ENCODE measurements around the gene PYROXD2.

The PYROXD2 gene

DNA sequence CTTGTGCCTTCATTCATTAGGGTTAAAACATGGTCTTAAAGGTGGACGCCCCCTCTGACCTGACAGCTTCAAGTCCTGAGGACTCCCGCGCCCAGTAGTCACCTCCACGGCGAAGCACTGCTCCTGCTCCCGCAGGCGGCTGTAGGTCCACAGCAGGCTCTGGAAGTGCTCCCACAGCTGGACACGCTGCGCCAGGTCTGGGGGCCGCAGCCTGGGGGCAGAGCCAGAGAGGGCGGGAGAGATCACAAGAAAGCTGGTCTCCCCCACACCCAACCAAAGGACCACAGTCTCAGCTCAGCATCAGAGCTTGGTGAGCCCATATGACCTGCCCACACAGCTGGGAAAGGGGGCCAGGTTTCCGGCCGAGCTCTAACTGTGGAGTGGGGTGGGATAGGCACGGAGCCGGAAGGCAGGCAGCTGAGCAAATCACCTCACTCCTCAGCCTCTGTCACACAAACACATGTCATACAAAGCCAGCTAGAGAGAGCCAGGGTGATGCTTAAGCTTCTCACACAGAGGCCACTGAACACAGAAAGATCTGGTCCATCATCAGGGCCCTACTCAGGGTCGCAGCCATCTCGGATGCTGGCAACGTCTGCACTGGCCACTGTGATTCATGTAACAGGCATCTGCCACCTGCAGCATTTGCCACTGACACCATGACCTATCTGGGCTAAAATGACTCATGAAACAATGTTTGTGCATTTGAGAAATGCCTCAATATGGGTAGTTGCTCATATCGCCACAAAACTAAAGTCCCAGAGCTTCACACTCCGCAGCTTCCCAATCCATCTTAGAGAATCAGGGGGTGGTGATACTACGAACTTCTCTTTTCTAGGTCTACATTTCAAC, 19.1 kb upstream of the PYROXD2 start:
- DNase-seq = no peak

DNA sequence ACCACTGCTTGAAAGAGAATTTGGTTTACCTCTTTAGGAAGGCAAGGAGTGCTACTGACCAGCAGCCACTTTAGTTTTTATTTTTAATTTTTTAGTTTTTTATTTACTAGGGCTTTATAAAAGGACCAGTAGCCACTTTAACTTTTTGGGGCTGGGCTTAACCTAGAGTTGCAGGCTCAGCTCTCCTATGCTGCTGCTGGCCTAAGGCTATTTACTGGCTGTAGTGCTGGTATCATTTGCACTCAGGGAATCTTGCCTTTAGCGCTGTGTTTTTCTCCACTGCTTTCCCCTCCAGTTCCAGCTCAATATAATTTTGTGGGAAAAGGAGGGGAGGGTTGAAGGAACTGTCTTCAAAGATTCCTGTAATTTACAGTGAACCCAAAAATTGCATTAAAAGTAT, 18.4 kb upstream of the PYROXD2 start:
- no peak for DNase-seq

DNA sequence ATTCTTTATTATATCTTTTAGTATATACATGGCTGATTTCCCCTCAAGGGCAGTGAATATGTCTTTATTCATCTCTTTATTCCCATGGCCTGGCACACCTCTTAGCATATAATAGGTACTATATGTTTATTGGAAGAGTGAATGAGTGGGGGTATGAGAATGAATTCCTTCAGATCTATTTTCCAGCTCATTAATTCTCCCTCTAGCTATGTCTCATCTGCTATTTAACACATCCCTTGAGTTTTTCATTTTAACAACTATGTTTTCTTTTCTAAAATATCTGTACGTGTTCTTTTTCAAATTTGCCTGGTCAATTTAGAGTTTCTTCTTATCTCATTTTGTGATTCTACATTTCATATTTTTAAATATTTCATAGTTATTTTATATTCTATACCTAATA, 17.3 kb upstream of the PYROXD2 start:
- DNase-seq = no peak

DNA sequence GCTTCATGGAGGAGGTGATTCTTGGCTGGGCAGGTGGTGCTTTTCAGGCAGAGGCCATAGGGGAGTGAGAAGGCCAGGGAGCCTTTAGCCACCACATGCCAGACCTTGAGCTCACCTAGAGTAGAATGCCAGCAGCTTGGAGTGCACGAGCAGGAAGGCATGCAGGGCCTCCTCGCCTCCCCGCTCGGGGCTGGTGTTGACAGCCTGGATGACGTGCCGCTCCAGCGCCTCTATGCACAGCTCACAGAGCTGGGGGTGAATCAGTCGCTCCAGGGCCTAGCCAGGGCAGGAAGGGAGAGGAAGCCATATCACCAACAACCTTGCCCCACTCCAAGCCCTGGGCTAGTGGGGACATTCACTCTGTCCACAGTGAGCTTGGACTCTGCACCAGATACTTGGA, 16.0 kb upstream of the PYROXD2 start:
- DNase-seq = no peak

DNA sequence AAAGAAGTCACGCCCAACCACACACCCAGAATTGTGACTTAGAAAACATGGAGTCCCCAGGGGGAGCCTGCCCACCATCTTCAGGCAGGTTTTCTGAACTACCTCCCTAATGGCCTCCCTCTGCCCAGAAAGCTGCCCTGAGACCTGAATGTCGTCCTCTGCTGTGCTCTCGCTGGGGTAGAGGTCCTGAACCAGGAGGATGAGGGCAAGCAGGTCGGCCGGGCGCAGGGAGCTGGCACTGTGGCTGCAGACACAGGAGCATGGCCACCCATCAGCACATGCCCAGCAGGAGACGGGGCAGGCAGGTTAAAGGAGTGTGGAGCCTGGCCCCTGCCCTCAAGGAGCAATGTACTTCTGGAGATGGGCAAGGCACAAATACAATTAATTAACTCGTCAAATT, 15.4 kb upstream of the PYROXD2 start:
- no peak for DNase-seq

DNA sequence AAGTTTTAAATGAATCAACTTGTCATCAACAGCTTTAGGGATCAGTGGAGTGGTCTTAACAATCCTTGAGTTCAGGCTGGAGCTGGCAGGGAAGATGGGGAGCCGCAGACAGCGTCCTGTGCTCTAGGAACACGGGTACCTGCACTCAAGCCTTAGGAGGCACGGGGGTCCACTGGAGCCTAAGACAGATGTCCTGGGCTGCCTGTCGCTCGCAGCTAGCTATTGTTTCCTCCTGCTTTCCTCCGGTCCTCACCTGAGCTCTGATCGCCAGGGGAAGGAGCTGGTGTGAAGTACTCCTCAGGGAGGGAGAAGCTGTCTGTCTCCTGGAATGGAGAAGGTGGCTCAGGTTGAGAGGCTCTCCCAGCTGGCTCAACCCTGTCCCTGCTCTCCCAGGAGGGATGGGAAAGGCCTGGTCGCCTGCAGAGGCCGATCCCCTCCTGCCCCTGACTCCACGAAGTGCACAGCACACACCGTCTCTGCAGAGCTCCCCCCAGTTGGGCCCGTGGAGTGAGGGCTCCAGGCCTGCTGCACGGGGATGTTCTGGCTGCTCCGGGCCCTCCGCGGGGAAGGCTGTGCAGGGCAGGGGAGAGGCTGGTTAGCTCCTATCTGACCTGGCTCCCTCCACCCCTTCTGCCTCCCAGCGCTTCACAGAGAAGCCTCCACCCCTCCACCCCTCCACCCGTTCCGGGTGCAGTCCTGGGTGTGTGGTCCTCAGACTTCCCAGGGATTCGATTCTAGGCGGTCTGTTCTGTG, 14.5 kb upstream of the PYROXD2 start:
- no peak for DNase-seq

DNA sequence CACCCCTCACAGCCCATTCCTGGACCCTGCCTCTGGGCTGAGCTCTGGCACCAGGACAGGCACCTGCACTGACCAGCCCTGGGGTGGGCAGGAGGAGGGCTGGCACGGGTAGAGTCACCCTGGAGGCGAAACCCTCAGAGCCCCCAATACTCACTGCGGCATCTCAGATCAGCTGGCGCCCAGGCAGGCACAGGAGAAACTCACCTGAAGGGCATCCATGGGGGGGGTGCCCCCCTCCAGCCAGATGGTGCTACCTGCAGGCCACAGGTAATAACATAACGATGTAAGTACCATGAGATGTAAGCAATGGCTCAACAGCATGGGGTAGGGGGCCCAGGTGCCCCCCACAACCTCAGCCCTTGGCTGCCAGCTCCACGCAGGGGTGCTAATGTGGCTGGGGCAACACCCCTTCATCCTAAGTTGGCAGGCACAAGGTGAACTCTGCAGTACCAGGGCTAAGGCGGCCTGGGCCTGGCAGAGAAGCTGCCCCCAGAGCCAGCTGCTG, 12.1 kb upstream of the PYROXD2 start:
- DNase-seq = no peak

DNA sequence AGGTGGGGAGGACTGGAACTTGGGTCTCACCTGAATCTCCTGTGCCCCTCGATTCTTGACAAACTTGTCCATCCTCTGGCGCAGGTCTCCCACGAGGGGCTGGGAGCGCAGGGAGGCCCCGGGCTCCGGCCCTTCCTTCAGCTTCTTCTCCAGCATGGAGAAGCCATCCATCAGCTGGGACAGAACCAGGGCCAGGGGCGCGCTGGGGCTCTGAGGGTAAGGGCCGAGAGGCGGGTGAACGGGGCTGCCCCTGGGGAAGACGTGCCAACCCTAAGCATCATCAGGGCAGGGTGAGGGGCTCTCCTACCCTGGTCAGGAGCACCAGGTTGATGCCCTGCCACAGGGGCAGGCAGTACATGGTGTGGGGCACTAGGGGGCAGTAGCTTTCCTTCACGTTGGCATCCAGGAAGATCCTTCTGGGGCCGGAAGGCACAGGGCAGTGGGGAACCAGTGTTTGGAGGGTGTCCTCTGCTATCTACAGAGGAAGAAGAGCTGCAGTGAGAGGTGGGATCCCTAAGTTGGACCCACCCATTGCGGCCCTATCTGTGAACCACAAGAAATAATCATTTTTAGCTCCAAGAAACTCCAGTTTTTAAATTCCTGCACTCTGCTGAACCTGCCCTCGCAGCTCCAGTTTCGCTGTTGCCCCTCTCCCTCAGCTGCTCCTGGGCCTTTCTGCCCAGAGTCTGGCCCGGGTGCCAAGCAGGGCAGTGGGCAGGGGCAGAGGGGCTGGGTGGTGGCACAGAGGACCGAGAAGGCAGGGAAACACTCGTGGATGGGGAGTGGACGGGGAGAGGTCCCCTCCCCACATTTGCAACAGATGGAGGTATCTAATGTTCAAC, 10.8 kb upstream of the PYROXD2 start:
- peak; percentile 29 for DNase-seq

DNA sequence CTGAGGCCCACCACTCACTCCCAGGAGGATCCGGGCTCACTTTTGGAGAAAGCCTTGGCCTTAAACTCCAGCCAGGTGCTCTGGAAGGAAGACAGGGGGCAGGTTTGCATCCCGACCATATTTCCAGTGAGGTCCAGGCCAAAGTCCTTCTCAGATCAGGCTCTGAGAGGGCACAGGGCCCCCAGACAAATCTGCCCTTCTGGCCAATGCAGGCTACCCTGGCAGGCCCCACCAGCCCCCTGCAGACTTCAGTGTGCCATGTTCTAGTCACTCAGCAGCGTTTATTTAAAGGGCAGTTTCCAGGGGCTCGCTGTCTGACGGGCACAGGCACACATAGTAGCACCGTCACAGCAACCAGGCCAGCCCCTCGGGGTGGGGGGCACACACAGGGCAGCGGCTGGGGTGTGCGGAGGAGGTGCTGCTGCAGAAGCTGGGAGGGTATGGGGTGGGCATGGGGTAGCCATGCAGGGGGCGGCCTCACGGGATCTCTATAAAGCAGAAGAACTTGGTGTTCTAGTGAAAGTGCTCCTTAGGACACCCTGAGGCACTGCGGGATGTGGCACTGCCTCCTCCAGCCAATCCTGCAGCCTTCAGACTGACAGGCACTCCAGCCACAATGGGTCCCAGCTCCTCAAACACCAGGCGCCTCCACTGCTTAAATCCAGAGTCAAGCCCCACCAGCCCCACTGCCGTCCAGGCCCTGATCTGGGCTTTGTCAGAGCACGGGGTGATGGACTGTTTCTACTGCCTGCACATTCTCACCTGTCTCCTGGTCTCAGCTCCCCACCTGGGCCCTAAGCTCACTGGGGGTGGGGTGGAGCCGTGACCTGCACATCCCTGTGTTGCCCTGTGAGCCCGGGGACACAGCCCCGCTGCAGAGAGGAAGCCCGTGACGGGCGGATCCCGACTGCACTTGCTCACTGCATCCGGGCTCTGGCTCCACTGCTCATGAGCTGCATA, 9.6 kb upstream of the PYROXD2 start:
- no peak for DNase-seq

DNA sequence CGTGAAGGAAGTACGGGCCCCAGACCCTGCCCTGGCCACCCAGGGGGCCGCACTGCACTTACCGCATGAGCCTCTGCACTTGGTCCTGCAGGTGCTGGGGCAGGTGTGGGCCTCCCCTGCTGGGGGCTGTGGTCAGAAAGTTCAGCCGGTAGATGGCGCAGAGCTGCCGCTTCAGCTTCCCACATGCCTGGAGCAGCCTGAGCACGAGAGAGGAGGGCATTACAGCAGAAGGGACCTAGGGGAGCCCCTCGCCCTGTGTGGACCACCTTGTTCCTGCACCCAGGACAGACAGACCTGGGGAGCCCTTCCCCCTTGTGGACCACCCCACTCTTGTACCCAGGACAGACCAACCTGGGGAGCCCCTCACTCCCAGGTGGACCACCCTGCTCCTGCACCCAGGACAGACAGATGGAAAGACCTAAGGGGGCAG, 8.7 kb upstream of the PYROXD2 start:
- no peak for DNase-seq

DNA sequence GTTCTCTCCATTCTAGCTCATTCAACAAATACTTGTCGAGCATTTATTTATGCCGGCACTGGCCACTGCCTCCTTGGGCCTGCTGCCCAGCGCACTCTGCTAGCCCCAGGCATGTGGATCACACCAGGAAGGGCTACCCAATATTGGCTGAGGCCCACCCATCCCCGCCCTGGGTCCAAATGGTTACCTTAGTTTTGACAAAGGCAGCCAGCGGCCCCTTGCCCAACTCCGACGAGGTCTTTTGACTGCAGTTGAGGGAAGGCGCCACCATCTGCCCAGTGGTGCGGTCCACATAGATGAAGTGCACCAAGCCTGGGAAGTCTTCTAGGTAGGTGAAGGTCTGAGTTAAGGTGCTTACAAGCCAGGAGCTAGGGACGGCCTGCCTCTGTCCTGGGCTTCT, 7.2 kb upstream of the PYROXD2 start:
- DNase-seq = no peak

DNA sequence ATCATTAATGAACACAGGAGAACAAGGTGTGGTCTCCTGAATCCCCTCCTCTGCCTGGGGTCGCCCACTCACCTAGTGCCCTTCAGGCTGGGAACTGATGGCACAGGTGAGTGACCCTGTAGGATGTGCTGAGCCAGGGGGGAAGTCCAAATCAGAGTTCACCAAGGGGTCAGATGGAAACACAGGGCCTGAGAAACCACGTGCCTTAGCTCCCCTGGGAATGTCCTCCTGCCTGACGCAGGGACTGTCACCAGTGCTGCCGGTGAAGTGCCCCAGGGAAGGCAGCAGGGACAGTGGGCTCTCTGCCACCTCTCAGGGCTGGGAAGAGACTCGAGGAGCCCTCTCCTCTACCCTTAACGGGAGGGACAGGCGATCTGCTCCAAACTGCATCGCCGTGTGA, 5.8 kb upstream of the PYROXD2 start:
- no peak for DNase-seq

DNA sequence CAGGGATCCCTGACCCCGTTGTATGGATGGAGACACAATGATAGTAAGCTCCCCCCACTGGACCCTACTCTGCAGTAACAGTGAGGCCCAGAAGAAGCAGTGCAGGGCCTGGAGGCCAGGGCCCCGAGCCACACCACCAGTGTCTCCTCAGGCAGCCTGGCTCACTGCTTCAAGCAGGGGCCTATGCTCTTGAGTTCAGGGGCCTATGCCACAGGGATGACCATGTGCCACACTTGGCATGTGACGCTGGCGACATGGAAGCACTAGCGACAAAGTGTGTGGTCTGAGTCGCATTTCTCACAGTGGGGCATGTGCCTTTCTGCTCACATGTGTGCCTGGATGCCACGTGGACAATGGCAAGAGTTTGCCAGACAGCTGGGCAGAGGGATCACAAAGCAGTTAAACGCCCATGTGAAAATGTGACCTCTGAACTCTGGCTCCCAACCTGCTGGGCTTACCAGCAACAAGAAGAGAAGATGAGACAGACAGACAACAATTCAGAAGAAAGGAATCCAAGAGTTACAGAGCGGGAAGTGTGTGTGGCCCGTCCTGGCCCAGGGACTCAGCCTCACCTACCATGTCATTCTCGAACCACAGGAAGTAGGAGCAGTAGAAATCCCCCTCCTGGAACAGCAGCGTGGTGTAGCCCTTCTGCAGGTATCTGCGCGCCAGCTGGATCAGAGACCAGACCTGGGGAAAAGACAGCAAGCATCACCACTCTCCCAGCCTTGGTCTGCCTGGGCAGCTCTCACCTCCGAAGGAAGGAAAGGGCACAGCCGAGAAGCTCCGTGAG, 4.7 kb upstream of the PYROXD2 start:
- DNase-seq = no peak

DNA sequence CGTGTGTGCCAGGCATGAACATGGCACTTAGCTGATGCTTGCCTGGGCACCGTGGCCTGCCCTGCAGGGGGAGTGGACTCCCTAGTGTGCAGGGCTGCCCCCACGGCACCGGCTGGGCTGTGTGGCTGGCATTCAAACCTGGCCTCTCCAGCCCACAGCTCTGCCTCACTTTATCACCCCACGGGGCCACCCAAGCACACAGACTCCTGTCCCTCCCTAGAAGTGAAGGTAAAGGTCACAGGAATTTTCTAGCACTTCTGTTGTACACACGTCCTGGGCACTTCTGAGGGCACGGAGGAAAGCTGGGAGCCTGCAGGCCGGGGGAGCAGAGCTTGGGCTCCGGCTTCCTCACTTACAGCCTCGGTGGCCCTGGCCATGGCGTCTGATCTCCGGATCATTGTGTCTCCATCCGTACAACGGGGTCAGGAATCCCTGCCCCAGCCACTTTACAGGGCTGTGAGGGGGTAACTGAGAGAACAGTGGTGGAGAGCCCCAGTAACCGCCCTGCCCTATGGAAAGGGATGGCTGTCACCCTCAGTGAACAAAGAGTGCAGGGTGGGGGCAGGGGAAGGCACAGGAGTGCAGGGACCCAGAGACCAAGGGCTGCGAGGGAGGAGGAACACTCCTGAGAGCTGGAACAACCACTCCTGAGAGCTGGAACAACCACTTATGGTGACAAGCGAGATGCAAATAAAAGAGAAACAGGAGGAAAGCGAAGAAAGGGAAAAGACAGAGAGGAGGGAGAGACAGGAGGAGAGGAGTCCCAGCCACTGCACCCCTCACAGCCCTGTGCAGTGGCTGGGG, 3.9 kb upstream of the PYROXD2 start:
- DNase-seq = no peak

DNA sequence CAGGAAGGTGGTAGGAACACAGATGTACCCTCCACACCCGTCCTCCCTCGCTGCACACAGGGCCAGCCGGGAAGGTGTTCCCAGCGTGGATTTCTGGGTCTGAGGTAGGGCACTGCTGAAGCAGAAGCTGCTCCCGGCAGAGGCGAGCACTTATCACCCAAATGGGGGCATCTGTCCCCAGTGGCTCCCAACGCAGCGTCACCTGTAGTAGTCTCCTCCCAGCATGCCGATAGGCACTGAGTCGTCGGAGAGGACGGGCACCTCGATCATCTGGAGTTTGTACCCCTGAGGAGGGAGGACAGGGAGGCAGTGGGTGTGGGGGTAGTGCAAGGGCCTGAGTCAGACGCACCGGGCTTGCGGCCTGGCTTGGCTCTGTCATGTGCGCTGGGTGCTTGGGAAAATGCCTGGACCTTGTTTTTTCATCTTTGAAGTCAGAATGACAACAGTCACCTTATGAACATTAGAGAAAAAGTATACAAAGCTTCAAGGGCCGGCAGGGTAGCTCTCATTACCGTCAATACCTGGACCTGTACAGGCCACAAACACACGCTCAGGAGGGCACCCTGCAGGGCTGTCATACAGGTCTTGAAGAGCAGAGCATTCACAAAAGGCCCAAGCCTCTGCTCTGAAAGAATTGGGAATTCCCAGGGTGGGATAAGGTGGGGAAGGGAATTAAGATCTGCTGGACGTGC, 3.1 kb upstream of the PYROXD2 start:
- no peak for DNase-seq

DNA sequence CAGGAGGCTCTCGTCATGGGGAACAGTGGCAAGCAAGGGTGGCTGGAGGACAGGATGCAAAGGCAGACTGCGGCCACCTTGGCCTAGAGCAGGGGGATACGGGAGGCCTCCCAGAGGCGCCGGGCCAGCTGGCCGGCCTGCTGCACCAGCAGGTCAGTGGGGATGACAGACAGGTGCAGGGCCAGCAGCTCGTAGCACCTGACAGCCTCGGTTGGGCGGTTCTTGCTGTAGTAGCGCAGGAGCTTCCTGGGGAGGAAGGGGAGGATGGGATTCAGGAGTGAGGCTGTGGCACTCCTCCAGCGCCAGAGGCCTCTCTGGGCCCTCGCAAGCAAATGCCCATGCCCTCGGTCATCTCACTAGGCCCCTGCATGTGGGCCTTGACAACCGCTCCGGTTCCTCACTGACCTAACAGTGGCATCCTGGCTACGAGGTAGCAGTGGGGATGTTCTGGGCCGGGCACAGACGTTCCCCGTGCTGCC, 2.5 kb upstream of the PYROXD2 start:
- DNase-seq = no peak

DNA sequence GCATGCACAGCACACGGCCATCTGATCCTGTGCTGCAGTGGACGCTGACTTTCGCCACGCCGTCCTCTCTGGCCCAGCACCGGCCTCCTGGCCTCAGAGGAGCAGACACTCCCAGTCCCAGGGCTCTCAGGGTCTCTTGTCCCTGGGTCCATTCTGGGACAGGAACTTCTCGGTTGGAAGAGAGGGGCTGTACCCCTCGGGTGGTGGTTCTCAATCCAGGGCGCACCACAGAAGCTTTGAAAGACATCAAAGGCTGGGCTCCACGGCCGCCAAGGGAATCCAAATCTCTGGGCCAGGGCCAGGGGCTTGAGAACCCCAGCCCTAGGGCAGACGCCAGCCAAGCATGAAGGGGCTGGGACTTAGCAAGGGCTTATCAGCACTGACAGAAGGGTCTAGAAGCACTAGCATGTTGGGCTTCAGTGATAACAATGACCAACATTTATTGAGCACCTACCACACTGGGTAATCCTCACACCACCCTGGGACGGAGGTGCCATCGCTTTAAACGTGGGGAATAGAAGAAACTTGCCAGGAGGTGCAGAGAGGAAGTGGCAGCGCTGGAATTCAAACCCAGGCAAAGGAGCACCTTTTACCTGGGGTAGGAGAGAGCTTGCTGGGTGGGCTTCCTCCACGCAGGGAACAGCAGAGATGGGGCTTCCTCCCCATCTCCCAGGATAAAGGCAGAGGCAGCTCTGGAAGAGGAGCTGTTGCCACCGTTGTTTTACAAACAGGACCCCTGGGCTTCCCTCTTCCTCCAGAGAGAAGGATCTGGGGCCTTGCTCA, 1.8 kb upstream of the PYROXD2 start:
- DNase-seq = no peak

DNA sequence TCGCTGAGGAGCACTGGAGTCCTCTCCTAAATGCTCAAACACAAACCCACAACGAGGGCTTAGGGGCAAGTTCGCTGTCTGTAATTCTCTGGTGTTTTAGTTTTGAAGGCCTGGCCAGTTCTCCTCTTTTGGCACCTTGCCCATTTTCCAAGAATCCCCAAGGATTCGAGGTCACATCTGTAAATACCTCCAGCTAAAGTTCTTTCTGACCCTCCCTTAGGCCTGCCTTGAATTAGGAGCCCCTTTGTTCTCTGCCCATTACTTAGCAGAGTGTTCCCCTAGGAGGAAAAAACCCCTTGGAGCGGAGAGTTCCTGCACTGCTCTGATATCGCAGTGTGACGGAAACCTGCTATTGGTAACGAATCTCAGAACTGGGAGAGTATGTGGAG, 743 bp upstream of the PYROXD2 start:
- DNase-seq = no peak

DNA sequence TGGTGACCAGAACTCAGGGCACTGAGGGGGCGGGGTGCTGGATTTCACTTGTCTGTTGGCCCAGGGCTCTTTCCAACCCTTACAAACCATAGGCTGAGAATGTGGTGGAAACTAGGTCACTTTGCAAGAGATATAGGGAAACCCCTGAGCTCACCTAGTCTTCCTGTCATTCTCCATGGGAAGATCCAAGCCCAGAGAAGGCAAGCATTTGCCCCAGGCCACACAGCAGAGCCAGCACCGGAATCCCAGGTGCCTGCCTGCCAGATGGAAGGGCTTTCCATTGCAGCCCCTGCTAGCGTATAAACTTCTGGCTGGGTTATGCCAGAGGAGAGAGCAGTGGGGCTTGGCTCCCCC, 427 bp downstream of the PYROXD2 start:
- DNase-seq = no peak
